ENCODE data around the gene C14orf119.

Gene C14orf119

GRCh38 chr14:23056145-23056955 is 39.0 kb upstream of the C14orf119 start:
- TF ChIP-seq ZNF274 (IDR thresholded peaks at IDR 0.05; ENCODE audit: low read depth, low read length): no peak
- no peak overlapping the region; the same call in 1 of the 2 replicates for H3K4me3 ChIP-seq (ENCODE audit: low read length)

- no peak for TF ChIP-seq ZNF274 (IDR thresholded peaks at IDR 0.05; ENCODE audit: low read depth, low read length)
- H3K4me3 ChIP-seq (ENCODE audit: low read length): peak within 1 kb of the TSS; percentile 65
Observed at GRCh38 chr14:23056956-23057756, 38.1 kb upstream of the C14orf119 start, which contains the start of gene CDH24. Gene CDH24, minus strand, starts transcription at chr14:23057520. Its CDS starts 1,787 bp downstream, at chr14:23055733.

- H3K4me3 ChIP-seq (ENCODE audit: low read length): peak overlapping the region; percentile 65
- no peak for TF ChIP-seq ZNF274 (IDR thresholded peaks at IDR 0.05; ENCODE audit: low read depth, low read length)
Observed at GRCh38 chr14:23057757-23058653, 37.3 kb upstream of the C14orf119 start.

- TF ChIP-seq ZNF274 (IDR thresholded peaks at IDR 0.05; ENCODE audit: low read depth, low read length): no peak
- no peak overlapping the region for H3K4me3 ChIP-seq (ENCODE audit: low read length)
Observed at GRCh38 chr14:23058654-23059504, 36.4 kb upstream of the C14orf119 start.

- TF ChIP-seq ZNF274 (IDR thresholded peaks at IDR 0.05; ENCODE audit: low read depth, low read length): no peak
- H3K4me3 ChIP-seq (ENCODE audit: low read length): no peak overlapping the region
Observed at GRCh38 chr14:23060536-23061260, 34.6 kb upstream of the C14orf119 start.

GRCh38 chr14:23062002-23062401 is 33.3 kb upstream of the C14orf119 start:
- no peak for TF ChIP-seq ZNF274 (IDR thresholded peaks at IDR 0.05; ENCODE audit: low read depth, low read length)
- H3K4me3 ChIP-seq (ENCODE audit: low read length): no peak overlapping the region

GRCh38 chr14:23063601-23064000 is 31.7 kb upstream of the C14orf119 start:
- no peak for TF ChIP-seq ZNF274 (IDR thresholded peaks at IDR 0.05; ENCODE audit: low read depth, low read length)
- no peak overlapping the region for H3K4me3 ChIP-seq (ENCODE audit: low read length)

GRCh38 chr14:23066368-23066767 is 28.9 kb upstream of the C14orf119 start:
- no peak overlapping the region for H3K4me3 ChIP-seq (ENCODE audit: low read length)
- TF ChIP-seq ZNF274 (IDR thresholded peaks at IDR 0.05; ENCODE audit: low read depth, low read length): no peak

- TF ChIP-seq ZNF274 (IDR thresholded peaks at IDR 0.05; ENCODE audit: low read depth, low read length): no peak
- no peak overlapping the region for H3K4me3 ChIP-seq (ENCODE audit: low read length)
Observed at GRCh38 chr14:23066855-23067744, 28.2 kb upstream of the C14orf119 start.

GRCh38 chr14:23067847-23068788 is 27.2 kb upstream of the C14orf119 start:
- TF ChIP-seq ZNF274 (IDR thresholded peaks at IDR 0.05; ENCODE audit: low read depth, low read length): no peak
- H3K4me3 ChIP-seq (ENCODE audit: low read length): no peak overlapping the region

Data from GM08714 (cell line).